Measurements from ENCODE around the gene NLRC4.
"Not testable (repeated sequence)": the region's sequence is repeated elsewhere in the genome, so short reads cannot be mapped to it uniquely, and the experiment has no call there.

Gene NLRC4

GRCh38 chr2:32228181-32228580, 36.5 kb downstream of the NLRC4 start:
- DNase-seq (ENCODE audit: low read depth in 2 of 2): no peak
- no peak for TF ChIP-seq CTCF (IDR thresholded peaks at IDR 0.05; ENCODE audit: low read depth, low read length)
- H3K4me3 ChIP-seq (replicated peaks in 1 of 2; ENCODE audit: low read depth in 2 of 2, low read length in 2 of 2): no peak overlapping the region

GRCh38 chr2:32227492-32227891, 37.2 kb downstream of the NLRC4 start:
- TF ChIP-seq CTCF (IDR thresholded peaks at IDR 0.05; ENCODE audit: low read depth, low read length): no peak
- DNase-seq (ENCODE audit: low read depth in 2 of 2): no peak
- H3K4me3 ChIP-seq (replicated peaks in 1 of 2; ENCODE audit: low read depth in 2 of 2, low read length in 2 of 2): no peak overlapping the region

- no peak overlapping the region for H3K4me3 ChIP-seq (replicated peaks in 1 of 2; ENCODE audit: low read depth in 2 of 2, low read length in 2 of 2)
- TF ChIP-seq CTCF (IDR thresholded peaks at IDR 0.05; ENCODE audit: low read depth, low read length): no peak
Observed at GRCh38 chr2:32222966-32223365, 41.7 kb downstream of the NLRC4 start.

GRCh38 chr2:32220445-32220844, 44.2 kb downstream of the NLRC4 start:
- H3K4me3 ChIP-seq (replicated peaks in 1 of 2; ENCODE audit: low read depth in 2 of 2, low read length in 2 of 2): no peak overlapping the region
- no peak for TF ChIP-seq CTCF (IDR thresholded peaks at IDR 0.05; ENCODE audit: low read depth, low read length)
- no peak for DNase-seq (ENCODE audit: low read depth in 2 of 2)

More at GRCh38 chr2:32222966-32223365, 41.7 kb downstream of the NLRC4 start:
- DNase-seq (ENCODE audit: low read depth in 2 of 2): no peak

GRCh38 chr2:32212295-32212694, 52.4 kb downstream of the NLRC4 start:
- no peak overlapping the region for H3K4me3 ChIP-seq (replicated peaks in 1 of 2; ENCODE audit: low read depth in 2 of 2, low read length in 2 of 2)
- DNase-seq (ENCODE audit: low read depth in 2 of 2): no peak
- TF ChIP-seq CTCF (IDR thresholded peaks at IDR 0.05; ENCODE audit: low read depth, low read length): no peak

- no peak for DNase-seq (ENCODE audit: low read depth in 2 of 2)
- TF ChIP-seq CTCF (IDR thresholded peaks at IDR 0.05; ENCODE audit: low read depth, low read length): no peak
- no peak overlapping the region for H3K4me3 ChIP-seq (replicated peaks in 1 of 2; ENCODE audit: low read depth in 2 of 2, low read length in 2 of 2)
Observed at GRCh38 chr2:32210767-32211408, 53.8 kb downstream of the NLRC4 start.

- H3K4me3 ChIP-seq (replicated peaks in 1 of 2; ENCODE audit: low read depth in 2 of 2, low read length in 2 of 2); DNase-seq (ENCODE audit: low read depth in 2 of 2): not testable (repeated sequence)
Observed at GRCh38 chr2:32203428-32203827, 61.3 kb downstream of the NLRC4 start.
